IMR-90 (cell line): Measurements from ENCODE around the gene CASK. TPM values are rescaled to one million over a fixed set of nuclear protein-coding genes. Genes with fewer than 3 reads are reported as not detected.

Source experiments
- ATAC-seq: fragments of 200-7000 bp; cut with Tn5 transposase; 2 replicates; pipeline ENCODE4 v1.9.1; 2020; ENCODE audit warnings: low read depth, mild to moderate bottlenecking, moderate library complexity
- BruUV-seq: library from RNA; stranded (reverse); fragments of 400-500 nt; replicated peaks from 2 replicates; lab custom pipeline; 2021; lab: Mats Ljungman, UMichigan
- CTCF ChIA-PET: fragments of 300-600 bp; formaldehyde crosslinking; extraction: SDS; loops from one replicate; lab custom pipeline; 2021; ENCODE audit warnings: antibody characterized with exemption; lab: Yijun Ruan, JAX
- POLR2A ChIA-PET: fragments of 300-600 bp; sonication (Branson Sonifier 250); formaldehyde crosslinking; loops from one replicate; lab custom pipeline; 2022; ENCODE audit warnings: antibody characterized with exemption; ENCODE audit not compliant: unreplicated experiment; lab: Charles Lee
- DNase-seq: peaks from one replicate; pipeline ENCODE4 v3.0.0; 2013
- H2AFZ ChIP-seq: replicated peaks from 2 replicates; pipeline ENCODE3; 2013; ENCODE audit warnings: low read length, mild to moderate bottlenecking; ENCODE audit not compliant: poor library complexity
- H2AK5ac ChIP-seq: 2 replicates; pipeline ENCODE4 v1.6.1; 2013; ENCODE audit warnings: low read depth, low read length, inconsistent platforms
- H2AK9ac ChIP-seq: replicated peaks from 2 replicates; pipeline ENCODE3; 2013; ENCODE audit warnings: mild to moderate bottlenecking, low read depth, low read length, moderate library complexity; ENCODE audit not compliant: poor library complexity
- H2BK120ac ChIP-seq: 2 replicates; pipeline ENCODE4 v1.6.1; 2013; ENCODE audit warnings: low read depth, low read length, inconsistent platforms
- H2BK15ac ChIP-seq: 3 replicates; pipeline ENCODE4 v1.6.1; 2013; ENCODE audit warnings: low read depth, low read length, inconsistent platforms
- H2BK20ac ChIP-seq: 2 replicates; pipeline ENCODE4 v1.6.1; 2013; ENCODE audit warnings: low read depth, mild to moderate bottlenecking, inconsistent platforms, low read length, moderate library complexity
- H2BK5ac ChIP-seq: 2 replicates; pipeline ENCODE4 v1.6.1; 2013; ENCODE audit warnings: mild to moderate bottlenecking, low read depth, low read length, inconsistent platforms; ENCODE audit not compliant: poor library complexity, severe bottlenecking
- H3K14ac ChIP-seq: replicated peaks from 2 replicates; pipeline ENCODE4 v1.6.1; 2013; ENCODE audit warnings: low read depth, low read length, inconsistent platforms
- H3K18ac ChIP-seq: 2 replicates; pipeline ENCODE4 v1.6.1; 2013; ENCODE audit warnings: low read depth, low read length, control low read depth
- H3K23ac ChIP-seq: 2 replicates; pipeline ENCODE4 v1.6.1; 2013; ENCODE audit warnings: low read depth, low read length, inconsistent platforms
- H3K27ac ChIP-seq: 2 replicates; pipeline ENCODE4 v1.5.1; 2013; ENCODE audit warnings: mild to moderate bottlenecking, control low read depth, low read length; ENCODE audit not compliant: insufficient read depth
- H3K27me3 ChIP-seq: 2 replicates; pipeline ENCODE4 v1.6.1; 2013; ENCODE audit warnings: low read length; ENCODE audit not compliant: control insufficient read depth, insufficient read depth
- H3K36me3 ChIP-seq: 2 replicates; pipeline ENCODE4 v1.6.1; 2013; ENCODE audit warnings: low read length, mixed read lengths; ENCODE audit not compliant: control insufficient read depth, insufficient read depth
- H3K4ac ChIP-seq: 2 replicates; pipeline ENCODE4 v1.6.1; 2013; ENCODE audit warnings: low read depth, low read length, inconsistent platforms
- H3K4me1 ChIP-seq: 2 replicates; pipeline ENCODE4 v1.6.1; 2013; ENCODE audit warnings: low read length, mixed read lengths; ENCODE audit not compliant: control insufficient read depth, insufficient read depth
- H3K4me2 ChIP-seq: 2 replicates; pipeline ENCODE4 v1.6.1; 2013; ENCODE audit warnings: low read depth, mild to moderate bottlenecking, control low read depth, low read length, moderate library complexity
- H3K4me3 ChIP-seq: 2 replicates; pipeline ENCODE4 v1.5.1; 2013; ENCODE audit warnings: low read depth, mild to moderate bottlenecking, control low read depth, low read length, moderate library complexity; ENCODE audit not compliant: insufficient read depth
- H3K56ac ChIP-seq: 2 replicates; pipeline ENCODE4 v1.6.1; 2013; ENCODE audit warnings: low read length, inconsistent platforms; ENCODE audit not compliant: insufficient read depth; ENCODE audit errors: extremely low read depth
- H3K79me1 ChIP-seq, 2 experiments: 2 replicates each; pipeline ENCODE4 v1.6.1; 2013; ENCODE audit warnings: low read length in 2 of 2, inconsistent platforms in 1 of 2, low read depth in 1 of 2
- H3K9ac ChIP-seq: 2 replicates; pipeline ENCODE4 v1.6.1; 2013; ENCODE audit warnings: low read depth, low read length, control low read depth
- H3K9me1 ChIP-seq: 2 replicates; pipeline ENCODE4 v1.6.1; 2013; ENCODE audit warnings: low read length, inconsistent platforms; ENCODE audit not compliant: insufficient read depth
- H3K9me3 ChIP-seq: 2 replicates; pipeline ENCODE4 v1.6.1; 2013; ENCODE audit warnings: low read length; ENCODE audit not compliant: control insufficient read depth, insufficient read depth
- H4K20me1 ChIP-seq: 2 replicates; pipeline ENCODE4 v1.6.1; 2013; ENCODE audit warnings: low read length, inconsistent platforms; ENCODE audit not compliant: insufficient read depth
- H4K5ac ChIP-seq: 2 replicates; pipeline ENCODE4 v1.6.1; 2013; ENCODE audit warnings: mild to moderate bottlenecking, low read depth, low read length, control low read depth
- H4K8ac ChIP-seq, 2 experiments: 2 replicates each; pipeline ENCODE4 v1.6.1; 2013; ENCODE audit warnings: low read depth in 2 of 2, low read length in 2 of 2, control low read depth in 1 of 2, inconsistent platforms in 1 of 2
- H4K91ac ChIP-seq: 2 replicates; pipeline ENCODE4 v1.6.1; 2013; ENCODE audit warnings: low read depth, low read length, inconsistent platforms; ENCODE audit not compliant: insufficient read depth
- BHLHE40 ChIP-seq: fragments of 150-350 bp; IDR thresholded peaks from 2 replicates; pipeline ENCODE4 v1.6.1; 2016; ENCODE audit warnings: mild to moderate bottlenecking, low read depth, low read length
- CEBPB ChIP-seq: IDR thresholded peaks from 2 replicates; pipeline ENCODE4 v1.6.1; 2012; ENCODE audit warnings: low read depth, low read length, improper control_type of control experiment
- CHD1 ChIP-seq: IDR thresholded peaks from 2 replicates; pipeline ENCODE4 v1.6.1; 2012; ENCODE audit warnings: low read depth, low read length, improper control_type of control experiment
- FOS ChIP-seq: fragments of 150-350 bp; IDR thresholded peaks from 2 replicates; pipeline ENCODE4 v1.6.1; 2016; ENCODE audit warnings: low read depth, low read length
- MAFK ChIP-seq: IDR thresholded peaks from 2 replicates; pipeline ENCODE4 v1.6.1; 2012; ENCODE audit warnings: low read depth, low read length, improper control_type of control experiment
- MAZ ChIP-seq: IDR thresholded peaks from 2 replicates; pipeline ENCODE4 v1.6.1; 2012; ENCODE audit warnings: low read depth, mild to moderate bottlenecking, low read length, improper control_type of control experiment, moderate library complexity, borderline replicate concordance
- MXI1 ChIP-seq: IDR thresholded peaks from 2 replicates; pipeline ENCODE4 v1.6.1; 2012; ENCODE audit warnings: low read depth, mild to moderate bottlenecking, low read length, moderate library complexity, borderline replicate concordance
- NFE2L2 ChIP-seq: fragments of 150-350 bp; IDR thresholded peaks from 2 replicates; pipeline ENCODE4 v1.6.1; 2016; ENCODE audit warnings: low read depth, mild to moderate bottlenecking, low read length
- POLR2A ChIP-seq: IDR thresholded peaks from 2 replicates; pipeline ENCODE4 v1.6.1; 2012; ENCODE audit warnings: mild to moderate bottlenecking, low read depth, low read length
- RAD21 ChIP-seq: IDR thresholded peaks from 2 replicates; pipeline ENCODE4 v1.6.1; 2012; ENCODE audit warnings: low read length, improper control_type of control experiment
- RCOR1 ChIP-seq: IDR thresholded peaks from 2 replicates; pipeline ENCODE4 v1.6.1; 2012; ENCODE audit warnings: mild to moderate bottlenecking, low read length, improper control_type of control experiment; ENCODE audit not compliant: insufficient replicate concordance
- RFX5 ChIP-seq: IDR thresholded peaks from 2 replicates; pipeline ENCODE4 v1.8.0; 2012; ENCODE audit warnings: low read depth, mild to moderate bottlenecking, low read length, moderate library complexity
- SMC3 ChIP-seq: fragments of 150-350 bp; IDR thresholded peaks from 2 replicates; pipeline ENCODE4 v1.6.1; 2016; ENCODE audit warnings: low read depth, mild to moderate bottlenecking, antibody characterized with exemption, low read length, moderate library complexity
- WGBS, 2 experiments: methylation state at CpG; one replicate each; pipeline versions ENCODE4 v1.1.5 to v1.1.7; 2013; ENCODE audit warnings: missing lambda C conversion rate in 2 of 2; ENCODE audit not compliant: insufficient read length in 1 of 2; ENCODE audit errors: extremely low coverage in 2 of 2; 5-methylcytosine and 5-hydroxymethylcytosine counted together
- dilution Hi-C: fragments of 300-500 bp; cut with HindIII; formaldehyde crosslinking; loops from one replicate; pipeline ENCODE4 v1.14.3; 2018; ENCODE audit warnings: low sequenced_read_pairs; ENCODE audit not compliant: unreplicated experiment
- in situ Hi-C: fragments of 300-500 bp; cut with MboI; formaldehyde crosslinking; loops from 3 replicates; pipeline ENCODE4 v1.14.3; 2019; ENCODE audit warnings: low sequenced_read_pairs, inconsistent platforms, mixed read lengths
- intact Hi-C: fragments of 100-400 bp; cut with micrococcal nuclease; formaldehyde crosslinking; loops from 2 replicates; pipeline ENCODE4 v1.10.0; 2022
- polyA plus RNA-seq, 3 experiments: library from polyadenylated mRNA; depleted of rRNA; stranded (reverse); fragments of >200 nt; gene quantifications; 2 replicates each; pipeline ENCODE4 v1.2.3, GENCODE V29; 2012; ENCODE audit warnings: low replicate concordance in 1 of 3
- total RNA-seq: library from RNA; depleted of rRNA; stranded (reverse); fragments of >200 nt; gene quantifications from 2 replicates; pipeline ENCODE4 v1.2.3, GENCODE V29; 2012
- TF ChIP-seq, protein P1 (sequence below): conservative IDR thresholded peaks from 2 replicates; pipeline ENCODE4 v1.5.1; 2012; ENCODE audit warnings: mild to moderate bottlenecking, low read depth, low read length, improper control_type of control experiment
- TF ChIP-seq, protein P2 (sequence below): fragments of 150-350 bp; IDR thresholded peaks from 2 replicates; pipeline ENCODE4 v1.6.1; 2016; ENCODE audit warnings: low read depth, mild to moderate bottlenecking, low read length, moderate library complexity, borderline replicate concordance
- TF ChIP-seq, protein P3 (sequence below): fragments of 150-350 bp; IDR thresholded peaks from 2 replicates; pipeline ENCODE4 v1.6.1; 2017; ENCODE audit warnings: mild to moderate bottlenecking, antibody characterized with exemption, low read length, low read depth

The CASK gene
- total and polyA plus RNA-seq, 2 of the 4 experiments (the other 2 are of a cell fraction), result 9.4 to 17.7 TPM

DNA sequence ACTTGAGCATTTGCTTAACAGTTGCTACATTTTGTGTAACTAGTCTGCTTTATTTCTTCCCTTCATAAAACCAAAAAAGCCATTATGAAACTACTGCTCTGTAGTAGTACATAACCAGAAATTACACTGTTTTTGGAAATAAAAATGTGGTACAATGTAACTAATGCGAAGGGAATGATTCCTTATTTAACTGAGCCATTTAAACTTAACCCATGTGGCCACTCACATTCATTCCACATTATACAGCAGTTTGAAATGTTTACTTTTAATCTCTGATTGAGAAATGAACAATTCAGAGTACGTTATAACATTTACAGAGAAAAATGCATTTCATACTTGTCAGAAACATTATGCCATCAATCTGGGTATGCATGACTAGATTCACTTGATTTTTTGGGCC, 382.0 kb downstream of the CASK start:
- H3K4me1 ChIP-seq, result peaks cover 6% of the 10 kb centered on the region
- WGBS, 2 experiments, result no CpG with 5 or more reads among the region's 2 CpGs
- H3K14ac ChIP-seq, result no peak overlapping the region; the same call in 1 of the 2 replicates
- H3K36me3 ChIP-seq, result peaks cover 1% of the 10 kb centered on the region; the same call in 1 of the 2 replicates
- in situ Hi-C loops (no loop called here), dilution Hi-C loops (no loop called here), intact Hi-C loops (no loop called here)
- H2BK5ac ChIP-seq, result peak overlapping the region; percentile 90
- H4K5ac ChIP-seq, result no peak overlapping the region
- no peaks in the 10 kb centered on the region; the same call in 1 of the 2 replicates for H3K27me3 ChIP-seq
- ATAC-seq (peak; percentile 72), DNase-seq (peak; percentile 44)
- no peak overlapping the region for H3K4me3 ChIP-seq
- H3K23ac ChIP-seq, result no peak overlapping the region
- H3K9me3 ChIP-seq, result no peaks in the 10 kb centered on the region
- H3K27ac ChIP-seq, result peak overlapping the region; percentile 76; the same call in 1 of the 2 replicates
- no peak overlapping the region for H2BK20ac ChIP-seq
- no peaks in the 10 kb centered on the region for H3K79me1 ChIP-seq
- H3K9me1 ChIP-seq, result peaks cover 2% of the 10 kb centered on the region; the same call in 1 of the 2 replicates
- H4K8ac ChIP-seq, result no peak overlapping the region
- CTCF ChIA-PET, result interaction anchor here (1.0 kb wide), 1 partner anchor 17 kb away, joined by 3 read pairs; no protein-coding TSS in a partner anchor
- H3K4me2 ChIP-seq, result 0 out of 2 replicates have a peak overlapping the region, but pooled peaks have one; percentile 29
- H2AK9ac ChIP-seq, result no peak overlapping the region
- POLR2A ChIA-PET, result no interaction called here
- TF ChIP-seq CEBPB (no peak), FOS (no peak), POLR2A (no peak), SMC3 (no peak), MAZ (no peak), RCOR1 (no peak), RAD21 (no peak), RFX5 (no peak), BHLHE40 (no peak), MAFK (no peak), MXI1 (no peak), CHD1 (no peak), NFE2L2 (no peak)
- TF ChIP-seq, protein P1, sequence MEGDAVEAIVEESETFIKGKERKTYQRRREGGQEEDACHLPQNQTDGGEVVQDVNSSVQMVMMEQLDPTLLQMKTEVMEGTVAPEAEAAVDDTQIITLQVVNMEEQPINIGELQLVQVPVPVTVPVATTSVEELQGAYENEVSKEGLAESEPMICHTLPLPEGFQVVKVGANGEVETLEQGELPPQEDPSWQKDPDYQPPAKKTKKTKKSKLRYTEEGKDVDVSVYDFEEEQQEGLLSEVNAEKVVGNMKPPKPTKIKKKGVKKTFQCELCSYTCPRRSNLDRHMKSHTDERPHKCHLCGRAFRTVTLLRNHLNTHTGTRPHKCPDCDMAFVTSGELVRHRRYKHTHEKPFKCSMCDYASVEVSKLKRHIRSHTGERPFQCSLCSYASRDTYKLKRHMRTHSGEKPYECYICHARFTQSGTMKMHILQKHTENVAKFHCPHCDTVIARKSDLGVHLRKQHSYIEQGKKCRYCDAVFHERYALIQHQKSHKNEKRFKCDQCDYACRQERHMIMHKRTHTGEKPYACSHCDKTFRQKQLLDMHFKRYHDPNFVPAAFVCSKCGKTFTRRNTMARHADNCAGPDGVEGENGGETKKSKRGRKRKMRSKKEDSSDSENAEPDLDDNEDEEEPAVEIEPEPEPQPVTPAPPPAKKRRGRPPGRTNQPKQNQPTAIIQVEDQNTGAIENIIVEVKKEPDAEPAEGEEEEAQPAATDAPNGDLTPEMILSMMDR, result no peak
- TF ChIP-seq, protein P2, sequence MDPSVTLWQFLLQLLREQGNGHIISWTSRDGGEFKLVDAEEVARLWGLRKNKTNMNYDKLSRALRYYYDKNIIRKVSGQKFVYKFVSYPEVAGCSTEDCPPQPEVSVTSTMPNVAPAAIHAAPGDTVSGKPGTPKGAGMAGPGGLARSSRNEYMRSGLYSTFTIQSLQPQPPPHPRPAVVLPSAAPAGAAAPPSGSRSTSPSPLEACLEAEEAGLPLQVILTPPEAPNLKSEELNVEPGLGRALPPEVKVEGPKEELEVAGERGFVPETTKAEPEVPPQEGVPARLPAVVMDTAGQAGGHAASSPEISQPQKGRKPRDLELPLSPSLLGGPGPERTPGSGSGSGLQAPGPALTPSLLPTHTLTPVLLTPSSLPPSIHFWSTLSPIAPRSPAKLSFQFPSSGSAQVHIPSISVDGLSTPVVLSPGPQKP, result no peak
- TF ChIP-seq, protein P3, sequence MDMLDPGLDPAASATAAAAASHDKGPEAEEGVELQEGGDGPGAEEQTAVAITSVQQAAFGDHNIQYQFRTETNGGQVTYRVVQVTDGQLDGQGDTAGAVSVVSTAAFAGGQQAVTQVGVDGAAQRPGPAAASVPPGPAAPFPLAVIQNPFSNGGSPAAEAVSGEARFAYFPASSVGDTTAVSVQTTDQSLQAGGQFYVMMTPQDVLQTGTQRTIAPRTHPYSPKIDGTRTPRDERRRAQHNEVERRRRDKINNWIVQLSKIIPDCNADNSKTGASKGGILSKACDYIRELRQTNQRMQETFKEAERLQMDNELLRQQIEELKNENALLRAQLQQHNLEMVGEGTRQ, result no peak
- 0 out of 2 replicates have a peak overlapping the region, but pooled peaks have one; percentile 51 for H2BK120ac ChIP-seq
- no peak overlapping the region for H3K56ac ChIP-seq
- H2AK5ac ChIP-seq, result no peak overlapping the region
- H2BK15ac ChIP-seq, result no peak overlapping the region
- H3K9ac ChIP-seq, result no peak overlapping the region
- H2AFZ ChIP-seq, result no peak overlapping the region
- H4K91ac ChIP-seq, result peak overlapping the region; percentile 43; the same call in 1 of the 2 replicates
- BruUV-seq, result no TSS peak
- H3K18ac ChIP-seq, result no peak overlapping the region
- H4K20me1 ChIP-seq, result no peaks in the 10 kb centered on the region
- no peak overlapping the region for H3K4ac ChIP-seq
